Measurements from ENCODE around the gene BICDL1. TPM values are rescaled to one million over a fixed set of nuclear protein-coding genes. Genes with fewer than 3 reads are reported as not detected.

BICDL1 gene
- total RNA-seq, 1 donor from 2014 or later, result not detected

DNA sequence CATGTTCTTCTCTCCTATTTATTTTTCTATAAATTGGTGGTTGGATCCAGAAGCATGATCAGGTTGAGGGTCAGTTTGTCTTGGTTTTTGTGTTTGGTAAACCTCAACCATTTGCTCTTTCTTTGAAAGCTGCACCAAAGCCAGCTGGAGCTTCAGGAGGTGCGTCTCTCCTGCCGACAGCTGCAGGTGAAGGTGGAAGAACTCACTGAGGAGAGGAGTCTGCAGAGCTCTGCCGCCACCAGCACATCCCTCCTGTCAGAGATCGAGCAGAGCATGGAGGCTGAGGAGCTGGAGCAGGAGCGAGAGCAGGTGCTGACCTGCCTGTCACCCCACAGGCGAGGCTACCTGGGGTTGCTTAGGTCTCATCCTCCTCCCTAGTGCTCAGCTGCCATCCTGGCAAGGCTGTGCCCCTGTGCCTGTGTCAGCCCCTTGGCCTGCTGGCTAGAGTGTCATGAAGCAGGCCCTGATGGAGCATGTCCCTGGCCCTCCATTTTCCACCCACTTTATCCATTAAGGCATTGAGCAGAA is 82.5 kb downstream of the BICDL1 start:
- Mint-ChIP-seq H3K4me3 (ENCODE audit: unreplicated experiment) (no peak overlapping the region), H3K27me3 (ENCODE audit: unreplicated experiment) (peaks cover 33% of the 10 kb centered on the region), H3K4me1 (ENCODE audit: unreplicated experiment) (no peaks in the 10 kb centered on the region), H3K36me3 (ENCODE audit: unreplicated experiment) (no peaks in the 10 kb centered on the region), H3K27ac (ENCODE audit: unreplicated experiment) (no peak overlapping the region), H3K9me3 (ENCODE audit: unreplicated experiment) (no peaks in the 10 kb centered on the region)
- no peak for DNase-seq (ENCODE audit: extremely low spot score, unreplicated experiment)
- TF ChIP-seq, protein P1, sequence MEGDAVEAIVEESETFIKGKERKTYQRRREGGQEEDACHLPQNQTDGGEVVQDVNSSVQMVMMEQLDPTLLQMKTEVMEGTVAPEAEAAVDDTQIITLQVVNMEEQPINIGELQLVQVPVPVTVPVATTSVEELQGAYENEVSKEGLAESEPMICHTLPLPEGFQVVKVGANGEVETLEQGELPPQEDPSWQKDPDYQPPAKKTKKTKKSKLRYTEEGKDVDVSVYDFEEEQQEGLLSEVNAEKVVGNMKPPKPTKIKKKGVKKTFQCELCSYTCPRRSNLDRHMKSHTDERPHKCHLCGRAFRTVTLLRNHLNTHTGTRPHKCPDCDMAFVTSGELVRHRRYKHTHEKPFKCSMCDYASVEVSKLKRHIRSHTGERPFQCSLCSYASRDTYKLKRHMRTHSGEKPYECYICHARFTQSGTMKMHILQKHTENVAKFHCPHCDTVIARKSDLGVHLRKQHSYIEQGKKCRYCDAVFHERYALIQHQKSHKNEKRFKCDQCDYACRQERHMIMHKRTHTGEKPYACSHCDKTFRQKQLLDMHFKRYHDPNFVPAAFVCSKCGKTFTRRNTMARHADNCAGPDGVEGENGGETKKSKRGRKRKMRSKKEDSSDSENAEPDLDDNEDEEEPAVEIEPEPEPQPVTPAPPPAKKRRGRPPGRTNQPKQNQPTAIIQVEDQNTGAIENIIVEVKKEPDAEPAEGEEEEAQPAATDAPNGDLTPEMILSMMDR (IDR thresholded peaks at IDR 0.05), result no peak

DNA sequence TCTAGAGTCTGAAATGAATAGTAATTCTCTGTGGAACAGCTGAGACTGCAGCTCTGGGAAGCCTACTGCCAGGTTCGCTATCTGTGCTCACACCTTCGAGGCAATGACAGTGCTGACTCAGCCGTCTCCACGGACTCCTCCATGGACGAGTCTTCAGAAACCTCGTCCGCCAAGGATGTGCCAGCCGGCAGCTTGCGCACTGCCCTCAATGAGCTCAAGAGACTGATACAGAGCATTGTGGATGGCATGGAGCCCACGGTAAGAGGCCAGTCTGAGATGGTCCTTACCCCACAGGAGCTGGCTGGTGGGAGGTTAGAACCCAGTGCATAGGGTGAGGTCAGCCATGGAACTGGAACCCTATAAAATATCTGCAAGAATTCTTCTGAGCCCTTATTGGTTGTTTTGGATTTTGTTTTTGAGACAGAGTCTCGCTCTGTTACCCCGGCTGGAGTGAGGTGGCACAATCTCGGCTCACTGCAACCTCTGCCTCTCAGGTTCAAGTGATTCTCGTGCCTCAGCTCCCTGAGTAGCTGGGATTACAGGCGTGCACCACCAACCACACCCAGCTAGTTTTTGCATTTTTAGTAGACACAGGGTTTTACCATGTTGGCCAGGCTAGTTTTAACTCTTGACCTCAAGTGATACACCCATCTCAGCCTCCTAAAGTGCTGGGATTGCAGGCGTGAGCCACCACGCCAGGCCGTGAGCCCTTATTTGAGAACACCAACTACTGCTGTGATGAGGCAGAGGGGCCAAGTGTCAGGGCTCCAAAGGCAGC is 83.6 kb downstream of the BICDL1 start:
- Mint-ChIP-seq H3K27ac (ENCODE audit: unreplicated experiment) (no peak overlapping the region), H3K9me3 (ENCODE audit: unreplicated experiment) (no peaks in the 10 kb centered on the region), H3K4me1 (ENCODE audit: unreplicated experiment) (no peaks in the 10 kb centered on the region), H3K4me3 (ENCODE audit: unreplicated experiment) (no peak overlapping the region), H3K36me3 (ENCODE audit: unreplicated experiment) (no peaks in the 10 kb centered on the region), H3K27me3 (ENCODE audit: unreplicated experiment) (peaks cover 25% of the 10 kb centered on the region)
- TF ChIP-seq, protein P1 (IDR thresholded peaks at IDR 0.05), result no peak
- no peak for DNase-seq (ENCODE audit: extremely low spot score, unreplicated experiment)

DNA sequence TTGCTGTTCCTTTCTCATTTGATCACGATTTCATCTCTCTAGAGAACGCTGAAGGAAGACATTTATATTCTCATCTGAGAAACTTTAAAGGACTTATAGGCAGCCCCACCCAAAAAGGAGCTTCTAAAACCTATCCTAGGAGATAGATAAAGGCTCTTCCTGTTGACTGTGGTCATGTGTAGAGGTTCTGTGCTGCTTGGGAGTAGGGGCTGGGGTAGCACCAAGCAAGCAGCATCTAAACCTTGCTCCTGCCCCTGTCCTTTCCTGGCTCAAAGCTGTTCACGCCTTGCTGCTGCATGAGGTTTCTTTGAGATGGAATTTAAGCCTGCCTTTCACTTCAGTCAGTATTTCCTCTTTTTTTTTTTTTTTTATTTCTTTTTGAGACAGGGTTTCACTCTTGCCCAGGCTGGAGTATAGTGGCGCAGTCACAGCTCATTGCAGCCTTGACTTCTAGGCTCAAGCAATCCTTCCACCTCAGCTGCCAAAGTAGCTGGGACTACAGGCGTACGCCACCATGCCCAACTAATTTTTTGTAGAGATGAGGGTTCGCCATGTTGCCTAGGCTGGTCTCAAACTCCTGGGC is 86.1 kb downstream of the BICDL1 start:
- H3K27ac Mint-ChIP-seq (ENCODE audit: unreplicated experiment), result no peak overlapping the region

DNA sequence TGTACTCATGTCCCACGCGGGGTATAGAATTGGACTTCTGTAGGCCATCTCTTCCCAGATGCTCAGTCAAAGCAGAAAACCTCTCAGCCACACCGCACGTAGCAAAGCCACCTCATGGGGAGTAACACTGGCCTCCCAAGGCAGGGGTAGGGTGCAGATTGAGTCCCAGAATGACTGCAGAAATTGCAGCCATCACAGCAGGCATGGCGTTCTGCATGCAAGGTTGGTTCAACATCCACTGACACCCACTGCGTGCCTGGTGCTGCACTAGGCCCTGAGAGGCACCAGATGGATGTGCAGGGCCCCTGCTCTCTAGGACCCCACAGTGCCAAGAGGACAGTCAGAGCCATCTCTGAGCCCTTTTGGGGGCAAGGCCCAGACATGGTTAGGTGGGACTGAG is 87.6 kb downstream of the BICDL1 start:
- Mint-ChIP-seq H3K27ac (ENCODE audit: unreplicated experiment) (no peak overlapping the region), H3K27me3 (ENCODE audit: unreplicated experiment) (peaks cover 14% of the 10 kb centered on the region), H3K9me3 (ENCODE audit: unreplicated experiment) (no peaks in the 10 kb centered on the region), H3K4me3 (ENCODE audit: unreplicated experiment) (no peak overlapping the region), H3K36me3 (ENCODE audit: unreplicated experiment) (no peaks in the 10 kb centered on the region), H3K4me1 (ENCODE audit: unreplicated experiment) (no peaks in the 10 kb centered on the region)
- no peak for DNase-seq (ENCODE audit: extremely low spot score, unreplicated experiment)
- TF ChIP-seq, protein P1 (IDR thresholded peaks at IDR 0.05), result no peak

More for the DNA sequence above, 86.1 kb downstream of the BICDL1 start:
- Mint-ChIP-seq H3K4me1 (ENCODE audit: unreplicated experiment) (no peaks in the 10 kb centered on the region), H3K4me3 (ENCODE audit: unreplicated experiment) (no peak overlapping the region), H3K27me3 (ENCODE audit: unreplicated experiment) (peaks cover 20% of the 10 kb centered on the region), H3K9me3 (ENCODE audit: unreplicated experiment) (no peaks in the 10 kb centered on the region), H3K36me3 (ENCODE audit: unreplicated experiment) (no peaks in the 10 kb centered on the region)
- TF ChIP-seq, protein P1 (IDR thresholded peaks at IDR 0.05), result no peak
- no peak for DNase-seq (ENCODE audit: extremely low spot score, unreplicated experiment)

DNA sequence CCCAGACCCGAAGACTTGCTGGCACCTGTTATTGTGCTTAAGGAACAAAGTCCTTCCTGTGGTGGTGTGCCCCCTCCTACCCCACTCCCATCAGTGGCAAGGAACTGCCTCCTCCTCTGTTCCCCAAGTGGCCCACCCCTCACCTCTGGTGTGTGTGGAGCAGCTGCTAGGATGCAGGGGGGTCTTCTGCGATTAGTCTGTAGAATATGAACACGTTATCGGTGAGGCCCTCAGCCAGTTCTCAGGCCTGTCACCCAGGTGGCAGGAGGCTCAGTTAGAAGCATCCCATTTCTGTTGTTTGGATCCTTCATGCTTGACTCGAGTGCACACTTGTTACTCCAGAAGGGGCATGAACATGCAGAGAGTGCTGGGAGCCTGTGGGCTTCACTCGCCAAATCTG is 88.2 kb downstream of the BICDL1 start:
- no peaks in the 10 kb centered on the region for H3K4me1 Mint-ChIP-seq (ENCODE audit: unreplicated experiment)
- peaks cover 12% of the 10 kb centered on the region for H3K27me3 Mint-ChIP-seq (ENCODE audit: unreplicated experiment)
- TF ChIP-seq, protein P1 (IDR thresholded peaks at IDR 0.05), result no peak
- no peak overlapping the region for H3K4me3 Mint-ChIP-seq (ENCODE audit: unreplicated experiment)
- no peak for DNase-seq (ENCODE audit: extremely low spot score, unreplicated experiment)
- no peaks in the 10 kb centered on the region for H3K36me3 Mint-ChIP-seq (ENCODE audit: unreplicated experiment)
- no peak overlapping the region for H3K27ac Mint-ChIP-seq (ENCODE audit: unreplicated experiment)
- H3K9me3 Mint-ChIP-seq (ENCODE audit: unreplicated experiment), result no peaks in the 10 kb centered on the region

All from osteocyte (in vitro differentiated cells).